GM12892 (cell line): Measurements from ENCODE around the gene KDM3B.
A peak's percentile ranks its signal among the peaks of the same experiment; 100 is the strongest.

Experiments used
- DNase-seq: peaks from one replicate; pipeline ENCODE4 v3.0.0; 2011; ENCODE audit not compliant: insufficient read length
- FAIRE-seq: peaks from 2 replicates; lab custom pipeline; 2011; peaks lifted over from hg19 to GRCh38; lab: Jason Lieb, UNC
- POLR2A ChIP-seq: IDR thresholded peaks from 2 replicates; pipeline ENCODE4 v1.6.1; 2011; ENCODE audit warnings: low read depth, low read length, control low read depth
- POLR2AphosphoS5 ChIP-seq: IDR thresholded peaks from 2 replicates; pipeline ENCODE4 v1.6.1; 2011; ENCODE audit warnings: low read depth, low read length, control low read depth
- TAF1 ChIP-seq: IDR thresholded peaks from 2 replicates; pipeline ENCODE4 v1.6.1; 2011; ENCODE audit warnings: low read depth, mild to moderate bottlenecking, control low read depth, low read length, borderline replicate concordance

KDM3B gene

DNA sequence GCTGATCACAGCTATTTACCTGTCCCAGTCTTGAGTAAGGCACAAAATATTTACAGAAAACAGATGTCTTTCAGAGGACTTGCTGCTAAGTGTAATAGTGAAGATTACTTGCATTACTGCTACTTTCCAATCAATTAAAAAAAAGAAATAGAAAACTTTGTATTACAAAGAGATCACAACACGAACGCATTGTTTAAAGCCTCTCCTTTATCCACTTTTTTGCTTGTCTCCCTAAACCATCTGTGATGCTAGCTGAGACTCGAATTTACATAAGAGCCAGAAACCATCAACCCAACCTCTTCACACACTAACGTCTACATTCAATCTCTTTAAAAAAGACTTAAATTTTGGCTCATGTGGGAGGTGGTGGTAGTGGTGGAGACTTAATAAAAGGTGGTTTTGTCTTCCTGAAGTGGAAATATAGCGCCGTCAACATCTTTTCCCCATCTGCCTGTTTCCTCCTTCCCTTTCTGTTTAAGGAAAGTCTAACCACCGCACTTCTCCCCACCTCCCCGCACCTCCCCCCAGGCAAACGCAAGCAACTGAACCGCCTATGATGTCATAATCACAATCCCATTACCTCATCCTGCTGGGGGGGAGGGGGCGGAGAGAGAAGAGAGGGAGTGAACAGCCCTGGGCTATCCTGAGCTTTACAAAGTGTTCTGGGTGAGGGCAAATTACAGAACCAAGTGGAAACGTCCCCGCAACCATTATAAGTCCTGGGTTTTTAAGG lies 15.4 kb upstream of the KDM3B start:
- DNase-seq (no peak), FAIRE-seq (peak; percentile 69)
- no peak for TF ChIP-seq POLR2AphosphoS5
- no peak for TF ChIP-seq POLR2A
- TF ChIP-seq TAF1: no peak

DNA sequence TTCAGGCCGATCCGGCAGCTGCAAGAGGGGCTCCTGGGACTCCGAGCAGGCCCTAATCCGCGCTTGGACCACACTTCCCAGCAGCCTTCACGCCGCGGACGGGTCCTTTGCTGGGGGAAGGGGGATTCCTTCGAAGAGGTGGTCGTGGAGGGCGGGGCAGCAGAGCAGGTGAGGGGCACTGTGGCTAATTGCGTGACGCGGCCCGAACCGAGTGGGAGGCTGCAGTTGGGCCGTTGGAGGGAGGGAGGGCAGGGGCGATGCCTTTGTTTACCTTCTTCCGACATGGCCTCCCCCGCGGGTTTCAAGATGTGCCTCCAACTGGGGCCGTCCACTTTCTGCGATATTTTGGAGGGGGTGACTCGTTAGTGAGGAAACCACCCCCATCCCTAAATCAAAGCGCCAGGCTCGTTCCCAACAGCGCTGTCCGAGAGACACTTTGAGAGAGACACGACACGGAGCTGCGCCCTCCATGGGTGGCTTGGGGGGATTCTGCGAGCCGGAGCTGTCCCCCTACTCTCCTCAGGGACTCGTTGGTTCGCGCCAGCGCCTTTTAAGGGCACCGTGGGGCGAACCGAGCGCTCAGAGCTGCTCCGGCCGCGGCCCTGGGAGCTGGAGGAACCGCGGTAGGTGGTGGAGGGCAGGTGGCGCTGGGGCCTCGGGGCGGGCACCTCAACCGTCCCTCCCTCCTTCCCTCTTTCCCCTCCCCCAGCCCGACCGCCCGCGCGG lies 14.6 kb upstream of the KDM3B start, which contains the start of gene FAM53C:
Gene FAM53C (plus strand): TSS at position 582 of the 726 bp plus-strand sequence. CDS start 3,070 bp downstream, outside the sequence.
- peak; percentile 86 for DNase-seq
- peak; percentile 78 for FAIRE-seq
- TF ChIP-seq POLR2A (peak; percentile 100), POLR2AphosphoS5 (peak; percentile 100), TAF1 (peak; percentile 99)

DNA sequence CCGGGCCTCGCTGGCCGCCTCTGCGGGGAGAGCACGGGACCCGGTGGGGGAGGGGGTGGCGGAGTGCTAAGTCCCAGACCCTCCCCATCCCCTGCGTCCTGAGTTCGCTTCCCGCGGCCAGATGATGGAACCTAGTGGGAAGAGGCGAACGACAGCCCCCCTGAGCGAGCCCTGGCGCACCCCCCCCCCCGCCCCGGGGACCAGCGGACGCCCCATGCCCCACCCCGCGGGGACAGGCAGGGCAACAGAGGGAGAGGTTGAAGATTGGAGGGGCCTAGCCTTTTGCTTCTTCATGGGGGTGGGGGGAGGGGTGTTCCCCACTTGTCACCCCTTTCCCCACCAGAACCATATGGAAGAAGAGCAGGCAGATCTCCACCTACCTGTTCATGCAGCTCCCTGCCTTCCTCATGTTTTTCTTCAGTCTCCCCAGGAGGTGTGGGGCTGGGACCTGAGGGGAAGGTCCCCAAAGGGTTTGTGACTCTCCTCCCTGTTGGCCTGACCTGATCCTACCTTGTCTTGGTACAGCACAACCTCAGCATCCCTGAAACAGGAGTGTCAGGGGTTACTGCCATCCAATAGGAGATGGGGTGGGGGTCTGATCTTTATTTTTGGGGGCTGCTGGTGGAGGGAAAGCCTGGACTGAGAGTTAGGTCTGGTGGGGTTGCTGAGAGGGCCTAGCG lies 13.9 kb upstream of the KDM3B start:
- DNase-seq: no peak
- no peak for TF ChIP-seq TAF1
- TF ChIP-seq POLR2A: no peak
- TF ChIP-seq POLR2AphosphoS5: no peak
- peak; percentile 21 for FAIRE-seq

DNA sequence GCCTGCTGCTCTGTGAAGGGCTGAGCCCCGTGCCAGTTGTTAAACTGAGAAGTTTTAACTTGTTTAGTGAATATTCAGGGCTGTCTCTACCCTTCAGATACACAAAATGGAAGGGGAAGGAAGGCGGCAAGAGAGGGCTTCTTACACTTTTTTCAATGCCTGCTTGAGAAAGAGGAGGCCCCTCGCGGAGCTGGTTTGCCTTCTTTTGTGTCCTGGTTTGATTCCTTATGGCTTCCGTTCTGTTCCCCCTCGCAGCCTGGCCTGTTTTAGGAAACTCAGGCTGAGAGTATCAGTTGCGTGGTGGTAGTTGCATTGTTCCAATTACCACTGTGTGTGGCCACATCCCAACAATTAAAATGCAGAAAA lies 13.4 kb upstream of the KDM3B start:
- TF ChIP-seq POLR2AphosphoS5 (no peak), POLR2A (no peak), TAF1 (no peak)
- FAIRE-seq (no peak), DNase-seq (no peak)

DNA sequence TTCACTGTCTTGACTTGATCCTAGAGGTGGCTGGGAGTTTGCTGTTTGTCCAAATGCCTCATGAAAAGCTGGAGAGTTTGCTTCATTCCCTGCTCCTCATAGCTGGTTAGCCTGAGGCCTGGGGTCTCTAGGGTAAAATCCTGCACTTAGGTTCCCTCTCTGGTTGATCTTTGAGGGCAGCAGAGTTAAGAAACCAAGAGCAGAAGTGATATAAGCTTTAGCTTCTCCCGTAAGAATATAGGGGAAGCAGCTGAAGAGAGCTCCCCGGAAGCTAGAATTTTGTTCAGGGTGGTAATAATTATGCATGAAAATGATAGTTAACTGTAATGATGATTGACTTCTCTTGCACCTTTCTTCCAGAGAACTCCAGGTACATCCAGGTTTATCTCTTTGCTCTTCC lies 13.0 kb upstream of the KDM3B start:
- no peak for DNase-seq
- FAIRE-seq: no peak
- TF ChIP-seq POLR2AphosphoS5: no peak
- no peak for TF ChIP-seq TAF1
- no peak for TF ChIP-seq POLR2A

DNA sequence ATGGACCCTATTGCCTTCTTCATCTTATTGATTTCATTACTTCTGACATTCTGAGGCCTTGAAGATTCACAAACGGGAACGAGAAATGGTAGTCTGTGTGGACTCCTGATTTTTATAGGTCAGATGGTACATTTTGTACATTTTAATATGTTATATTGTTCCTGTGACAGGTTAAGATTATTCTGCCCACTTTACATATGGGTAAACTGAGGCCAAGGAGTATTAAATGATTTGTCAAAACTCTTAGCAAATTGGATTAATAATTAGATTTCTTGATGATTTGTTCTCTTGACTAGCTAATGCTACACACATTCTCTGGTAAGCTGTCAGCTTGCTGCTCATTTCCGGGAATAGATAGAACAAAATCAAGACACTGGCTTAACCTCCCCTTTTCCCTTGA lies 12.5 kb upstream of the KDM3B start:
- DNase-seq (no peak), FAIRE-seq (no peak)
- TF ChIP-seq TAF1: no peak
- TF ChIP-seq POLR2AphosphoS5: no peak
- TF ChIP-seq POLR2A: no peak

DNA sequence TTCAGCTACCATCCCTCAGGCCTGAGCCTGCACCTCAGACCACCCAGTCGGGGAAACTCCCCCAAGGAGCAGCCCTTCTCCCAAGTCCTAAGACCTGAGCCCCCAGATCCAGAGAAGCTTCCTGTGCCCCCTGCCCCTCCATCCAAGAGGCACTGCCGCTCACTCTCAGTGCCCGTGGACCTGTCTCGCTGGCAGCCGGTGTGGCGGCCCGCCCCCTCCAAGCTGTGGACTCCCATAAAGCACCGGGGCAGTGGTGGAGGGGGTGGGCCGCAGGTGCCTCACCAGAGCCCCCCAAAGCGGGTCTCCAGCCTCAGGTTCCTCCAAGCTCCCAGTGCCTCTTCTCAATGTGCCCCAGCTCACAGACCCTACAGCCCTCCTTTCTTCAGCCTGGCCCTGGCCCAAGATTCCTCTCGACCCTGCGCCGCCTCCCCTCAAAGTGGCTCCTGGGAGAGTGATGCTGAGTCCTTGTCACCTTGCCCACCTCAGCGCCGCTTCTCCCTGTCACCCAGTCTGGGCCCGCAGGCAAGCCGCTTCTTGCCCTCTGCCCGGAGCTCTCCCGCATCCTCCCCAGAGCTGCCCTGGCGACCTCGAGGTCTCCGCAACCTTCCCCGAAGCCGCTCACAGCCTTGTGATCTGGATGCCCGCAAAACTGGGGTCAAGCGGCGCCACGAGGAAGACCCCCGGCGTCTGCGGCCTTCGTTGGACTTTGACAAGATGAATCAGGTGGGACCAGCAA lies 7.4 kb upstream of the KDM3B start:
- FAIRE-seq (no peak), DNase-seq (no peak)
- TF ChIP-seq POLR2A (no peak), POLR2AphosphoS5 (no peak; the same call in 1 of the 2 replicates), TAF1 (no peak)

DNA sequence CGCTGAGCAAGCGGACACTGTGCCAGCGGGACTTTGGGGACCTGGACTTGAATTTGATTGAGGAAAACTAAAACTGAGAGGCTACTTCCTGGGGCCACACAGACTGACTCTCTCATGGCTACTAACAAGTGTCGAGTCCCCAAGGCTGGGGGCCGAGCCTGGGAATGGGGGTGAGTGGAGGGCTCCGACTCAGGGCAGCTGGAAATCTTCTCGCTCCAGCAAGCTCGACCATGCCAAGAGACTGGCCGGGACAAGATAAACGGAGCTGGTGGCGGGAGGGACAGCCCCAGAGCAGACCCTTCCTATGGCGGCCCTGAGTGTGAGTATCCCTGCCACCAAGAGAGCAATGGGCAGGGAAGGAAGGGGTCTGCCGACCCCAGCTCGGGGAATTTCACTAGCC lies 5.6 kb upstream of the KDM3B start:
- TF ChIP-seq POLR2A (no peak), TAF1 (no peak), POLR2AphosphoS5 (no peak)
- no peak for DNase-seq
- FAIRE-seq: no peak

DNA sequence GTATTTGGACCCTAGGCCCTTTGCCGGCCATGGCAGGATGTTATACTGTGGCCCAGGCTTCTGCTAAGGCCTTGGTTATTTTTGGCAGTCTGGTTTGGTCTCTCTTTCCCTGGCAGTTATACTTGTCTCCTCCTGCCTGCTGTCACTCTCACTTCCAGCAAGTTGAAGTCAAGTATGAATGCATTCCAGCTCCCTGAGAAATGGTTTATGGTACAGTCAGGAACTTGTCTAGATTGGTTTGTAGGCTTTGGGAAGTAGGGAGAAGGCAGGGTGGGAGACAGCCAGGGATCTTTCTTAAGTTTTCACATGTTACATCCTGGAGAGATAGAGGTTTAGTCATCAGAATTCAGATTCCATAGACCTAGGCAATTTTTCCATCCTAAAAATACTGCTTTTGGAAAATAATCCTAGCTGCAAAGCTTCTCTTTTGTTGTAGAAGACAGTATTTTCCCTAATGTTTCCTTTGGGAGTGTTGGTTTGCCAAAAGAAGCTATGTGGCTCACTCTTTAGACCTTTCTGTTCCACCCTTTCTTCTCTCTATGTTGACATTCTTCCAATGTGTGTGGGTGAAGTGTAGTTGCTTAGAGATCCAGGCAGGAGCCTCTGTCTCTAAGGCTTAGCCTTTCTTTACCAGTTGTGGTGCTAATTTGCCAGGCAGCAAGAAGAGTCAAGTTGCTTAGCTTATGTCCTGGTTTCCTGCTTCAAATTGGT lies 2.5 kb upstream of the KDM3B start:
- no peak for DNase-seq
- no peak for FAIRE-seq
- TF ChIP-seq POLR2AphosphoS5: no peak
- TF ChIP-seq TAF1: no peak
- TF ChIP-seq POLR2A: no peak

DNA sequence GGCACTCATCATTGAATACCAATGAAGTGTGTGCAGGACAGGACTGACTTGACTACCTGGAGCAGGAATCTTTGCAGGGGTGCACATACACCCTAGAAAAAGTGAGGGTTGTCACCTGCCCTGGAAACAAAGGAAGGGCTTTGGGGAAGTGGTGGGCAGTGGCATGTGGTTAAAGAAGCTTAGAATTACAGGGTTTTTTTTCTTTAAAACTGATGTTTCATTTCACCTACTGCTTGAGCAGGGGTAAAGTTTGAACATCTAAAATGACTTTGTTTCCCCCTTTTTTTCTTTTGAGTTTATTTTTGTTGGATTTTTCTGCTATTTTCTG lies 2.0 kb upstream of the KDM3B start:
- no peak for TF ChIP-seq POLR2AphosphoS5
- TF ChIP-seq POLR2A: no peak
- no peak for TF ChIP-seq TAF1
- FAIRE-seq (no peak), DNase-seq (no peak)
